GM23338 (cell line): ENCODE measurements around the gene MAPK12. TPM values are rescaled to one million over a fixed set of nuclear protein-coding genes. Genes with fewer than 3 reads are reported as not detected.
"Not testable (repeated sequence)": the region's sequence is repeated elsewhere in the genome, so short reads cannot be mapped to it uniquely, and the experiment has no call there.

Experiments used
- ATAC-seq: fragments of 200-7000 bp; cut with Tn5 transposase; 3 replicates; pipeline ENCODE4 v1.9.1; 2020
- DNase-seq: peaks from one replicate; pipeline ENCODE4 v3.0.0-alpha.2; 2015; ENCODE audit warnings: low spot score
- H2AFZ ChIP-seq: fragments of 200-600 bp; sonication (generic); 2 replicates; pipeline ENCODE4 v1.8.0; 2016; ENCODE audit warnings: antibody characterized with exemption, mild to moderate bottlenecking, moderate library complexity
- H3F3A ChIP-seq: fragments of 200-600 bp; sonication (generic); replicated peaks from 2 replicates; pipeline ENCODE4 v1.8.0; 2017; ENCODE audit warnings: antibody characterized with exemption, mixed run types, low read depth
- H3K27ac ChIP-seq: fragments of 200-600 bp; sonication (generic); 2 replicates; pipeline ENCODE4 v1.6.1; 2016; ENCODE audit warnings: low read depth
- H3K27me3 ChIP-seq: fragments of 200-600 bp; sonication (generic); 2 replicates; pipeline ENCODE4 v1.8.0; 2016; ENCODE audit warnings: mild to moderate bottlenecking, mixed run types, moderate library complexity; ENCODE audit not compliant: insufficient read depth
- H3K36me3 ChIP-seq: fragments of 200-600 bp; sonication (generic); 2 replicates; pipeline ENCODE4 v1.8.0; 2016; ENCODE audit warnings: mild to moderate bottlenecking; ENCODE audit not compliant: insufficient read depth
- H3K4me1 ChIP-seq: fragments of 200-600 bp; sonication (generic); 2 replicates; pipeline ENCODE4 v1.8.0; 2016; ENCODE audit warnings: mild to moderate bottlenecking, moderate library complexity; ENCODE audit not compliant: insufficient read depth
- H3K4me2 ChIP-seq: fragments of 200-600 bp; sonication (generic); 2 replicates; pipeline ENCODE4 v1.7.1; 2017; ENCODE audit warnings: mixed run types
- H3K4me3 ChIP-seq: fragments of 200-600 bp; sonication (generic); 2 replicates; pipeline ENCODE4 v1.6.1; 2016; ENCODE audit warnings: mixed run types
- H3K79me2 ChIP-seq: fragments of 200-600 bp; sonication (generic); replicated peaks from 2 replicates; pipeline ENCODE4 v1.8.0; 2017; ENCODE audit warnings: mild to moderate bottlenecking; ENCODE audit not compliant: insufficient read depth
- H3K9me2 ChIP-seq: fragments of 200-600 bp; sonication (generic); 2 replicates; pipeline ENCODE4 v1.8.0; 2017; ENCODE audit not compliant: insufficient read depth
- H4K20me1 ChIP-seq: fragments of 200-600 bp; sonication (generic); replicated peaks from 2 replicates; pipeline ENCODE4 v1.8.0; 2017; ENCODE audit warnings: mild to moderate bottlenecking; ENCODE audit not compliant: insufficient read depth
- H3K27ac Mint-ChIP-seq: 2 replicates; pipeline ENCODE4 v1.8.0; 2020; ENCODE audit warnings: inconsistent platforms, mild to moderate bottlenecking, moderate library complexity, mixed read lengths
- H3K27me3 Mint-ChIP-seq: 3 replicates; pipeline ENCODE4 v1.8.0; 2022; ENCODE audit warnings: low read depth, mild to moderate bottlenecking, moderate library complexity, mixed read lengths, inconsistent platforms; ENCODE audit not compliant: insufficient read depth, poor library complexity
- H3K36me3 Mint-ChIP-seq: 3 replicates; pipeline ENCODE4 v1.8.0; 2021; ENCODE audit warnings: low read depth, mild to moderate bottlenecking, inconsistent platforms, moderate library complexity, mixed read lengths
- H3K4me1 Mint-ChIP-seq: 3 replicates; pipeline ENCODE4 v1.8.0; 2020; ENCODE audit warnings: mild to moderate bottlenecking, inconsistent platforms, mixed read lengths
- H3K4me3 Mint-ChIP-seq: 3 replicates; pipeline ENCODE4 v1.8.0; 2021; ENCODE audit warnings: moderate library complexity, mild to moderate bottlenecking, inconsistent platforms, mixed read lengths
- H3K9me3 Mint-ChIP-seq: 3 replicates; pipeline ENCODE4 v1.8.0; 2020; ENCODE audit warnings: moderate library complexity, mild to moderate bottlenecking, inconsistent platforms, mixed read lengths
- CREB1 ChIP-seq: fragments of 250-450 bp; sonication (Bioruptor Pico); IDR thresholded peaks from 2 replicates; pipeline ENCODE4 v1.5.0; 2020; ENCODE audit warnings: low read depth, mild to moderate bottlenecking, moderate library complexity
- CTCF ChIP-seq, 2 experiments: fragments of 200-600 bp in 1 of 2; sonication (generic) in 1 of 2; conservative IDR thresholded peaks; 2 replicates each; pipeline versions ENCODE4 v1.5.1 to v1.6.1; 2016 to 2017; ENCODE audit warnings: antibody characterized with exemption in 2 of 2, low read depth in 2 of 2, mild to moderate bottlenecking in 2 of 2, moderate library complexity in 1 of 2
- EZH2phosphoT487 ChIP-seq: fragments of 200-600 bp; sonication (generic); IDR thresholded peaks from one replicate; pipeline ENCODE4 v1.8.1; 2018; ENCODE audit warnings: antibody characterized with exemption; ENCODE audit not compliant: unreplicated experiment
- JUNB ChIP-seq: IDR thresholded peaks from one replicate; pipeline ENCODE4 v1.6.1; 2016; ENCODE audit warnings: antibody characterized with exemption; ENCODE audit not compliant: unreplicated experiment
- ZNF114 ChIP-seq: fragments of 250-450 bp; sonication (Bioruptor Pico); IDR thresholded peaks from 2 replicates; pipeline ENCODE4 v1.5.0; 2020; ENCODE audit warnings: mild to moderate bottlenecking, moderate library complexity
- ZNF331 ChIP-seq: fragments of 250-450 bp; sonication (Bioruptor Pico); IDR thresholded peaks from 2 replicates; pipeline ENCODE4 v1.5.0; 2020; ENCODE audit warnings: low read depth, mild to moderate bottlenecking, moderate library complexity
- polyA plus RNA-seq: library from polyadenylated mRNA; unstranded; fragments of >200 nt; fragmentation: Nextera tagmentation; extraction: Ambion mirVana; gene quantifications from 2 replicates; pipeline ENCODE4 v1.2.1, GENCODE V29; 2016
- total RNA-seq: library from RNA; depleted of rRNA; stranded (reverse); fragments of >200 nt; shearing (Covaris generic); gene quantifications from 2 replicates; pipeline ENCODE4 v1.2.3, GENCODE V29; 2014

Gene MAPK12
- total and polyA plus RNA-seq, 2 experiments from 2014 or later: 10.4 to 26.1 TPM

DNA sequence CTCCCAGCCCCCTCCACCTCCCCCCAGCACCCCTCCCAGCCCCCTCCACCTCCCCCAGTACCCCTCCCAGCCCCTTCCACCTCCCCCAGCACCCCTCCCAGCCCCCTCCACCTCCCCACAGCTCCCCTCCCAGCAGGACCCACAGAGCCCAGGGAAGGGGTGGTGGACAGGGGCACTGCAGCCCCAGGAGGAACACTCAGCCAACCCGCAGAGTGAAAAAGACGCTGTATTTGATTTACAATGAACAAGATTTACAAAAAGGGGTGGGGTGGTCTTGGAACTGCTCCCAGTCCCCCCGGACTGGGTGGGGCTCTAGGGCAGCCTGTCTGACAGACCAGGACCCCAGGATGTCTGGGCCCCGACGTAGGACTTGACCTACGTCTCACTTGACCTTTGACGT lies 13.3 kb upstream of the MAPK12 start (continued):
- TF ChIP-seq CTCF (conservative IDR thresholded peaks at IDR 0.05; ENCODE audit: low read depth in 2 of 2): no peak
- no peak for TF ChIP-seq ZNF331 (CRISPR knock-in tag)
- no peak for TF ChIP-seq EZH2phosphoT487
- TF ChIP-seq JUNB: no peak
- TF ChIP-seq ZNF114 (CRISPR knock-in tag): no peak

DNA sequence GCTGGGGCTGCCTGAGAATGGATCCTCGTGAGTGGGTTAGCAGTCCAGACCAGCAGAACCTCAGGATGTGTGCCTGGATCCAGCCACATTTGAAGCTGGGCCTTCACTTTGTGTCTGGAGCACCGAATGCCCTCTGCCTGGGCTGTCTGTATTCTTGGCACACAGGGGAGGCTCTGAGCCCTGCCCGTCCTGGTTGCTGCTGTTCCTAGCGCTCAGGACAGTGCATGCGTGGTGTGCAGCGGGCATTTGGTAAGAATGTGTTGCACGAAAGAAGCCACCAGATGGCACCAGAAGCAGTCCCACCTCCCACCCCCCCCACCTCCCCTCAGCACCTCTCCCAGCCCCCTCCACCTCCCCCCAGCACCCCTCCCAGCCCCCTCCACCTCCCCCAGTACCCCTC lies 12.8 kb upstream of the MAPK12 start:
- no peak overlapping the region for H3K27ac ChIP-seq
- H3K4me3 Mint-ChIP-seq: no peak overlapping the region

GRCh38 chr22:50273781-50274180 lies 12.3 kb upstream of the MAPK12 start:
- Mint-ChIP-seq H3K36me3 (peaks cover 46% of the 10 kb centered on the region), H3K27me3 (peaks cover 28% of the 10 kb centered on the region), H3K9me3 (peaks cover 18% of the 10 kb centered on the region)
- not testable (repeated sequence) for H4K20me1 ChIP-seq, H3K4me1 Mint-ChIP-seq, H2AFZ ChIP-seq, ATAC-seq, H3K27ac ChIP-seq, H3K79me2 ChIP-seq, H3K27ac Mint-ChIP-seq, DNase-seq, H3F3A ChIP-seq, H3K4me3 Mint-ChIP-seq, H3K4me3 ChIP-seq, H3K4me2 ChIP-seq, H3K9me2 ChIP-seq, H3K36me3 ChIP-seq, H3K4me1 ChIP-seq
- H3K27me3 ChIP-seq: peaks cover 32% of the 10 kb centered on the region

More for the DNA sequence above, 12.8 kb upstream of the MAPK12 start:
- Histone ChIP-seq H3K79me2 (no peaks in the 10 kb centered on the region), H3K4me3 (no peak overlapping the region), H3F3A (peaks cover 8% of the 10 kb centered on the region; the same call in 1 of the 2 replicates), H3K4me1 (peaks cover 4% of the 10 kb centered on the region; the same call in 1 of the 2 replicates), H2AFZ (no peak overlapping the region), H3K27me3 (peaks cover 27% of the 10 kb centered on the region), H3K4me2 (no peak overlapping the region), H4K20me1 (no peaks in the 10 kb centered on the region; the same call in 1 of the 2 replicates), H3K36me3 (0 out of 2 replicates have a peak, but pooled peaks cover 8% of the 10 kb centered on the region), H3K9me2 (no peaks in the 10 kb centered on the region)
- peaks cover 51% of the 10 kb centered on the region for H3K36me3 Mint-ChIP-seq
- DNase-seq (peak; percentile 60), ATAC-seq (no peak)
- H3K4me1 Mint-ChIP-seq: peaks cover 2% of the 10 kb centered on the region; the same call in 1 of the 3 replicates
- TF ChIP-seq CTCF (conservative IDR thresholded peaks at IDR 0.05; ENCODE audit: low read depth in 2 of 2): peak in 1 of 2 experiments; percentile 45; a peak in 2 of 4 replicates
- TF ChIP-seq CREB1 (CRISPR knock-in tag): no peak
- peaks cover 23% of the 10 kb centered on the region for H3K27me3 Mint-ChIP-seq
- H3K9me3 Mint-ChIP-seq: peaks cover 18% of the 10 kb centered on the region
- H3K27ac Mint-ChIP-seq: no peak overlapping the region

- not testable (repeated sequence) for H3K9me2 ChIP-seq, H2AFZ ChIP-seq, H3K27ac ChIP-seq, H3K79me2 ChIP-seq, ATAC-seq, H3K27ac Mint-ChIP-seq, H3F3A ChIP-seq, H3K4me1 ChIP-seq, H3K36me3 ChIP-seq, DNase-seq, H3K4me1 Mint-ChIP-seq, H3K4me3 Mint-ChIP-seq, H3K4me3 ChIP-seq, H4K20me1 ChIP-seq, H3K4me2 ChIP-seq
- Mint-ChIP-seq H3K36me3 (peaks cover 42% of the 10 kb centered on the region), H3K27me3 (peaks cover 32% of the 10 kb centered on the region), H3K9me3 (peaks cover 18% of the 10 kb centered on the region)
- peaks cover 37% of the 10 kb centered on the region for H3K27me3 ChIP-seq
Observed at GRCh38 chr22:50273352-50273751, 11.9 kb upstream of the MAPK12 start.
